Stomach smooth muscle (tissue), 2 donors: ENCODE results near the gene NTNG2.

Source experiments
- H3K27ac ChIP-seq: one replicate; pipeline ENCODE4 v1.7.0; 2013; ENCODE audit warnings: mild to moderate bottlenecking, low read length, inconsistent platforms
- H3K27me3 ChIP-seq, 2 donors: one replicate each; pipeline ENCODE4 v1.7.0; 2013; ENCODE audit warnings: low read length in 2 of 2; ENCODE audit not compliant: insufficient read depth in 2 of 2, control insufficient read depth in 1 of 2
- H3K36me3 ChIP-seq, 2 donors: one replicate each; pipeline ENCODE4 v1.7.0; 2013; ENCODE audit warnings: low read length in 2 of 2; ENCODE audit not compliant: control insufficient read depth in 2 of 2, insufficient read depth in 2 of 2
- H3K4me1 ChIP-seq: one replicate; pipeline ENCODE4 v1.7.0; 2013; ENCODE audit warnings: low read length; ENCODE audit not compliant: control insufficient read depth, insufficient read depth
- H3K4me3 ChIP-seq, 2 donors: one replicate each; pipeline ENCODE4 v1.7.0; 2013; ENCODE audit warnings: low read length in 2 of 2
- H3K9ac ChIP-seq, 2 donors: one replicate each; pipeline ENCODE4 v1.7.0; 2013; ENCODE audit warnings: low read length in 2 of 2, mild to moderate bottlenecking in 1 of 2
- H3K9me3 ChIP-seq, 2 donors: one replicate each; pipeline ENCODE4 v1.7.0; 2013; ENCODE audit warnings: low read length in 2 of 2; ENCODE audit not compliant: control insufficient read depth in 2 of 2
- donor health status: healthy.
- donor health status: Pancreatic carcinoma.

NTNG2 gene

GRCh38 chr9:132161743-132162184 lies at the start of gene NTNG2:
Gene NTNG2 (plus strand): TSS chr9:132162058. CDS start chr9:132166832, 4,774 bp downstream.
- Histone ChIP-seq H3K9me3 (no peaks in the 10 kb centered on the region), H3K27me3 (peaks cover 41 to 57% of the 10 kb centered on the region in 2 donors), H3K4me3 (peak within 1 kb of the TSS; percentile 65 to 73), H3K27ac (no peak within 1 kb of the TSS), H3K36me3 (no peaks in the 10 kb centered on the region), H3K9ac (peak within 1 kb of the TSS in 1 of 2 donors; percentile 28), H3K4me1 (peaks cover 30% of the 10 kb centered on the region)

DNA sequence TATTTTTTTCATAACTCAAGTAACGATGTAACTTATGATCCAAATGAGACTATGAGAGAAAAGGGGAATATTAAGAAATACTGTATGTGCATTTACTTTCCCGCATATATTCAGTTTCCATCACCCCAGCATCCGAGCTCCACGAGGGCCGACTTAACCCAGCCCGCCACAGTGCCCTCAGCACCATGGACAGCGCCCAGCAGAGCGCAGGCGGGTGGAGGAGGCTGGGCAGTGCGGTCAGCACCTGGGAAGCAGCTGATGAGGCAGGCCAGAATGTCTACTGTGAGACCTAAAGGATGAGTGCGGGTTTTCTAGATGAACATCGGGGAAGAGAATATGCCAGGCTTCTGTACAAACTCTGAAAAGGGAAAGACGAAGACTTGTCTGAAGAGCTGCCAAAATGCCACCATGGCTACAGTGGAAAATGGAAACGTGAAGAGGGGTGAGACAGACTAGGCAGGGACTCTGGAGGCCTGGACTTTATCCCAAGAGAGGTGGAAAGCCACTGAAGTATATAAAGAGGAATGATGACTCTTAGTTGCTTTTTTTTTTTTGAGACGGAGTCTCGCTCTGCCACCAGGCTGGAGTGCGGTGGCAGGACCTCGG lies 47.7 kb upstream of the NTNG2 start:
- no peaks in the 10 kb centered on the region for H3K4me1 ChIP-seq
- H3K9me3 ChIP-seq, result no peaks in the 10 kb centered on the region
- H3K4me3 ChIP-seq, result no peak overlapping the region
- H3K27ac ChIP-seq, result no peak overlapping the region
- H3K27me3 ChIP-seq, result peaks cover 2 to 17% of the 10 kb centered on the region in 2 donors
- no peaks in the 10 kb centered on the region for H3K36me3 ChIP-seq
- H3K9ac ChIP-seq, result no peak overlapping the region

GRCh38 chr9:132116583-132116982 lies 45.3 kb upstream of the NTNG2 start:
- Histone ChIP-seq H3K36me3 (no peaks in the 10 kb centered on the region), H3K4me1 (no peaks in the 10 kb centered on the region), H3K27me3 (peaks cover 9 to 15% of the 10 kb centered on the region in 2 donors), H3K4me3 (no peak overlapping the region), H3K27ac (no peak overlapping the region), H3K9me3 (no peaks in the 10 kb centered on the region), H3K9ac (no peak overlapping the region)

DNA sequence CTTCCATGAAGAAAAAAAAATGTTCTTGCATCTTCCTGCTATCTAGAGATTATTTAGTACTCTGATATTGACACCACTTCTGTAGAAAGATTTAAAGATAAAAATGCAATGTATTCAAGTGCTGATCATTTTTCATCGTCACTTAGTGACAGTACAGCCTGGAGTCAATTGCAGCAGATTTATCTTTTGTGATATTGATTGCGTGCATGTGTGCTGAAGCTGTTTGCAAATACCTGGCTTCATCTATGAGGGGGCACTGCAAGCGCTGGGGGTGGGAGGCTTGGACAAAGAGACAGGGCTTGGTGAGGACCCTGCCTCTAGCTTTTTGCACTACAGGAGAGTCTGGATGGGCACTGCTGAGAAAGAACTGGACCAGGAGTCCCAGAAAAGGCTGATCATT lies 44.2 kb upstream of the NTNG2 start:
- no peaks in the 10 kb centered on the region for H3K36me3 ChIP-seq
- H3K4me3 ChIP-seq, result no peak overlapping the region
- no peak overlapping the region for H3K27ac ChIP-seq
- H3K9ac ChIP-seq, result no peak overlapping the region
- no peaks in the 10 kb centered on the region for H3K4me1 ChIP-seq
- no peaks in the 10 kb centered on the region for H3K9me3 ChIP-seq
- peaks cover 12 to 18% of the 10 kb centered on the region in 2 donors for H3K27me3 ChIP-seq

DNA sequence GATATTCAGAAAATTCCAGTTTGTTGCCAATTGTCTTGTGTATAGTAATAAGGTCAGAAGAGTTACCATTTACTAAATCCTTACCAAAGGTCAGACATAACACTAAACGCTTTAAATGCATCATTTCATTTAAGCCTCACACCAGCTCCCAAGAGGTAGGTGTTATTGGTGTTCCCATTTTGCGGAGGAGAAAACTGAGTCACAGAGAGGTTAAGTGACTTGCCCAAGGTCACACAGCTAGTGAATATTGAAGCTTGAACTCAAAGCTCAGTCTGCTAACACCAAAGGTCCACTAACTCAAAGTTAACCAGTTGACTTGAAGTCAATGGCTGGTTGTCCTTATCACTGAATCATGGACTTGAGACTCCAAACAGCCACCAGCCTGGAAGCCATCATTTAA lies 40.8 kb upstream of the NTNG2 start:
- peaks cover 25 to 26% of the 10 kb centered on the region in 2 donors for H3K27me3 ChIP-seq
- no peak overlapping the region for H3K4me3 ChIP-seq
- no peak overlapping the region for H3K27ac ChIP-seq
- H3K9me3 ChIP-seq, result no peaks in the 10 kb centered on the region
- H3K9ac ChIP-seq, result no peak overlapping the region
- H3K36me3 ChIP-seq, result no peaks in the 10 kb centered on the region
- no peaks in the 10 kb centered on the region for H3K4me1 ChIP-seq

DNA sequence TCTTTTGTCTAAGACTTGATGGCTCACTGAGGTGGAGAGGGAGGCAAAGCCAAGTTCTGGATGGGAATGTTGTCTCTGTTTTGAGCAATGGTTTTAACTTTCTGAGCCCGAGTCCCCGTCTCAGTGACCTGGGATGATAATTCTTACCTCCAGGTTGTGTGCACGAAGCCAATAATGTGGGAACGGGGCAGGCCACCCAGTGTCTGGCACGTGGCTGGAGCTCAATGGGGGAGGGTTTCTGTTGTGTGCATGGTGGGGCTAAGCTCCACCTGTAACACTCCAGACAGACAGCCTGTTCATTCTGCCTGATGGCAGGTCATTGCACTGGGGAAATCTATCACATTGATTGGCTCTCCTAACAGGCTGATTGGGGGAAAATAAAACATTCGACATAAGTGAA lies 37.1 kb upstream of the NTNG2 start:
- no peaks in the 10 kb centered on the region for H3K36me3 ChIP-seq
- no peak overlapping the region for H3K9ac ChIP-seq
- no peak overlapping the region for H3K27ac ChIP-seq
- H3K4me3 ChIP-seq, result no peak overlapping the region
- H3K9me3 ChIP-seq, result no peaks in the 10 kb centered on the region
- H3K27me3 ChIP-seq, result peaks cover 32 to 47% of the 10 kb centered on the region in 2 donors
- no peaks in the 10 kb centered on the region for H3K4me1 ChIP-seq

DNA sequence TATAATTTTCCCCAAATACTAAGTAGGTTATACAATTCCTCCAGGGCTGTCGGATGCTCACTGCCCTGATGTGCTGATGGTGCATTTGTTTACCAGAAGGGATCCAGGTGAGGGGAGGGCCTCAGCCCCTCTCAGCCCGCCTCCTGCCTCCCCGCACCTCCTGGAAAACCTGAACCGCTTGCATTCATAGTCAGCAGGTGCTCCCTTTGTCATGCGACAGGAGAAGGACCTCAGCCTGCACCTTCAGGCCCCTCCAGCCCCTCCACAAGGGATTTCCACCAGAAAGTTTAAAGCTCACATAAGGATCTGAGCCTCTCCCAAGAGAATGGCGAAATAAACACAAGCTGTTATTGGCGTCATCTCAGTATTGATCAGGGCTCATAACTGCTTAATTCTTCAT lies 36.5 kb upstream of the NTNG2 start:
- no peak overlapping the region for H3K4me3 ChIP-seq
- peaks cover 32 to 48% of the 10 kb centered on the region in 2 donors for H3K27me3 ChIP-seq
- no peaks in the 10 kb centered on the region for H3K4me1 ChIP-seq
- H3K27ac ChIP-seq, result no peak overlapping the region
- no peaks in the 10 kb centered on the region for H3K9me3 ChIP-seq
- no peaks in the 10 kb centered on the region for H3K36me3 ChIP-seq
- H3K9ac ChIP-seq, result no peak overlapping the region

DNA sequence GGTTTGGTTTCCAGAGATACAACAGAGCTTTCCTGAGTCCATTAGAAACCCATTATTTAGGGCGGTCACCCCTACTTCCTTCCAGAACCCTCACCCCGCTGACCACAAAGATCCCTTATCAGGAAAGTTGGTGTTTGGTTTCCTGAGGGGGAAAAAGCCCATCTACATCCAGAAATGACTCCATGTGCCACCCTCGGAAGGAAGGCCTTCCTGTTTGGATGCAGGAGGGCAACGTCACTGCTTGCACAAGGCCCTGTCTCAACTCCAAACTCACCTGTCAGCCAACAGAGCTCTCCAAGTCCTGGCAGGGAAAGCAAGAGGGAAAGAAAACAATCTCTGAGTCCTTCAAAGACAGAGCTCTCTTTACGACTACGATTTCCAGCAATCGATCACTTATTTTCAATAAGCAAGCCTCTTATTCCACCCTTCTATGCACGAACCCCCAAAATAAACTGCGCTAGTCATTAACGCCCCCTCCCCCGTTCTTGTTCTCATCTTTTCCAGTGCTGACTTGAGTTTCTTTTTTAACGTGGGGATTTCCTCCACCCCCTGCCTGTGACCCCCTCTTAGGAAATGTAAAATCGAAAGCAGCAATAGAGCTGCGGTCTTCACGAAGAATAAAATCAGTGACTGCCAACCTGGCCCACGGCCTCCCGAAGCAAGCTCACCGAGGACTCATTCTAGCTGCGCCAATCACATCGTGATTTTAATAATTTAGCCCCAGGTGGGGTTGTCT lies 35.7 kb upstream of the NTNG2 start:
- Histone ChIP-seq H3K4me1 (no peaks in the 10 kb centered on the region), H3K27ac (no peak overlapping the region), H3K9me3 (no peaks in the 10 kb centered on the region), H3K9ac (no peak overlapping the region), H3K27me3 (peaks cover 38 to 53% of the 10 kb centered on the region in 2 donors), H3K4me3 (no peak overlapping the region), H3K36me3 (no peaks in the 10 kb centered on the region)

GRCh38 chr9:132126680-132127236 lies 35.1 kb upstream of the NTNG2 start:
- Histone ChIP-seq H3K9me3 (no peaks in the 10 kb centered on the region), H3K27me3 (peaks cover 40 to 47% of the 10 kb centered on the region in 2 donors), H3K36me3 (no peaks in the 10 kb centered on the region), H3K4me3 (no peak overlapping the region), H3K27ac (no peak overlapping the region), H3K4me1 (no peaks in the 10 kb centered on the region), H3K9ac (no peak overlapping the region)

GRCh38 chr9:132127888-132128534 lies 33.8 kb upstream of the NTNG2 start:
- no peaks in the 10 kb centered on the region for H3K9me3 ChIP-seq
- H3K27ac ChIP-seq, result no peak overlapping the region
- no peak overlapping the region for H3K4me3 ChIP-seq
- H3K36me3 ChIP-seq, result no peaks in the 10 kb centered on the region
- no peaks in the 10 kb centered on the region for H3K4me1 ChIP-seq
- H3K27me3 ChIP-seq, result peaks cover 45 to 51% of the 10 kb centered on the region in 2 donors
- no peak overlapping the region for H3K9ac ChIP-seq
